GM21825 (cell line): ENCODE measurements around the gene PAOX.
"Not testable (repeated sequence)": the region's sequence is repeated elsewhere in the genome, so short reads cannot be mapped to it uniquely, and the experiment has no call there.

Source experiments
- ATAC-seq: cut with Tn5 transposase; IDR thresholded peaks from one replicate; pipeline ENCODE4 v1.9.1; 2021; ENCODE audit warnings: mild to moderate bottlenecking, moderate library complexity; ENCODE audit not compliant: unreplicated experiment

The PAOX gene

GRCh38 chr10:133383551-133383950, 4.5 kb downstream of the PAOX start:
- ATAC-seq = no peak

GRCh38 chr10:133384071-133384470, 5.0 kb downstream of the PAOX start:
- no peak for ATAC-seq

GRCh38 chr10:133385214-133385613, 6.2 kb downstream of the PAOX start:
- no peak for ATAC-seq

DNA sequence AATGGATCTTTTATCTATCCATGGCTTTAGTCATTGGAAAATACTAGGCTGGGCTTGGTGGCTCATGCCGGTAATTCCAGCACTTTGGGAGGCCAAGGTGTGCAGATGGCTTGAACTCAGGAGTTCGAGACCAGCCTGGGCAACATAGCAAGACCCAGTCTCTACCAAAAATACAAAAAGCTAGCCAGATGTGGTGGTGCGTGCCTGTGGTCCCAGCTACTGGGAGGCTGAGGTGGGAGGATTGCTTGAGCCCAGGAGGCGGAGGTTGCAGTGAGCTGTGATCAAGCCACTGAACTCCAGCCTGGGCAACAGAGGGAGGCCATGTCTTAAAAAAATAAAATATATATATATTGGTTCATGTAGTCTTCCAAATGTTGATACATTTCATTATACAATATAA, 7.9 kb downstream of the PAOX start:
- ATAC-seq = not testable (repeated sequence)

DNA sequence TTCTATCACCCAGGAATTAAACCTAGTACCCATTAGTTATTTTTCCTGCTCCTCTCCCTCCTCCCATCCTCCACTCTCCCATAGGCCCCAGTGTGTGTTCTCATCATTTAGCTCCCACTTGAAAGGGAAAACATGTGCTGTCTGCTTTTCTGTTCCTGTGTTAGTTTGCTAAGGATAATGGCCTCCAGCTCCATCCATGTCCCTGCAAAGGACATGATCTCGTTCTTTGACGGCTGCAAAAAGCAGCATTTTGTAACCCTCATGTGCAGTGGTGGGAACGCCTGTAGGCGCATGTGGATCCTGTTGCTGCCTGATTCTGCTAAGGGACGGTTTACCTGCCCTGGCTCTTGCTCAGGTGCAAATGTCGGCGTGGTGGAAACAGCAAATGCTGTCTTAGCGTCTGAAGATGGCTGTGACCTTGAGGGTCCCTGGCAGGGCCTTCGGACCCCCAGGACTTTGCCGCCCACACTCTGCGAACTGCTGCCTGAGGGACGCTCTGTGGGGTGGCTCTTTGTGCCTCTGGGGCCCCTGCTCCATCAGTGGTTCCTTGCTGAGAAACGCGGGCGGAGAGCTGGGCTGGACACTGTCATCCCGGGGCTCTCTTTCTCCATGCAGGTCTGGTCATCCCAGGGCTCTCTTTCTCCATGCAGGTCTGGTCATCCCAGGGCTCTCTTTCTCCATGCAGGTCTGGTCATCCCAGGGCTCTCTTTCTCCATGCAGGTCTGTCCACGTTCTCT, 9.3 kb downstream of the PAOX start:
- no peak for ATAC-seq

DNA sequence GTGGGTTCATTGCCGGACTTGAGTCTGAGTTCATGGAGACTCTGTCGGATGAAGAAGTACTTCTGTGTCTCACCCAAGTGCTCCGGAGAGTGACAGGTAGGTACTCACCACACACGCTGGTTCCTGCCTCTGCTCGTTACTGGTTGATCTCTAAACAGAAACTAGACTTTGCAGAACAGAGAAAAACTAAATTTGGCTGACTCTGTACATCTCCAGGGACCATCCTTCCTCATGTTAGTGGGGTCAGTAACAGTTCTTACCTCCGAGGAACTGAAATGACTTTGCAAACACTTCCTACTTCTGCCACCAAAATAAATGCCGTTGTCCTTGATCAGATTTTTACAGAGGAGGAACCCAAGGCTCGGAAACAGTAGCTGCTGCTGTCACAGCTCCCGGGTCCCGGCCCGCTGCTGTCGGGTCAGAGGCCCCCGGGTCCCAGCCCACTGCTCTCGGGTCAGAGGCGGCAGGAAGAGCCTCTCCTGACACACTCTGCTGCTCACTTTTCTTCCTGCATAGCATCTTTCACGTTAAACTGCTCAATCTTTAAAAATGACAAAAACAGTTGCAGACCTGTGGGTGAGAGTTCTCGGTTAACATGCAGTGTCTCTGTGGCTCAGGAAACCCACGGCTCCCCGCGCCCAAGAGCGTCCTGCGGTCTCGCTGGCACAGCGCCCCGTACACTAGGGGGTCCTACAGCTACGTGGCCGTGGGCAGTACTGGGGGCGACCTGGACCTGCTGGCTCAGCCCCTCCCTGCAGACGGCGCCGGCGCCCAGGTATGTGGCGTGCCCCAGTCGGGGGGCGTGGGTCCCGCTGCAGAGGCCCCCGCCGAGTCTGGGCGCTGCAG, 10.1 kb downstream of the PAOX start:
- peak; percentile 75 for ATAC-seq

GRCh38 chr10:133390597-133391248, 11.7 kb downstream of the PAOX start:
- no peak for ATAC-seq

GRCh38 chr10:133391249-133391635, 12.2 kb downstream of the PAOX start:
- no peak for ATAC-seq

GRCh38 chr10:133391761-133392518, 12.9 kb downstream of the PAOX start:
- no peak for ATAC-seq

- no peak for ATAC-seq
Observed at GRCh38 chr10:133393401-133394063, 14.5 kb downstream of the PAOX start.

DNA sequence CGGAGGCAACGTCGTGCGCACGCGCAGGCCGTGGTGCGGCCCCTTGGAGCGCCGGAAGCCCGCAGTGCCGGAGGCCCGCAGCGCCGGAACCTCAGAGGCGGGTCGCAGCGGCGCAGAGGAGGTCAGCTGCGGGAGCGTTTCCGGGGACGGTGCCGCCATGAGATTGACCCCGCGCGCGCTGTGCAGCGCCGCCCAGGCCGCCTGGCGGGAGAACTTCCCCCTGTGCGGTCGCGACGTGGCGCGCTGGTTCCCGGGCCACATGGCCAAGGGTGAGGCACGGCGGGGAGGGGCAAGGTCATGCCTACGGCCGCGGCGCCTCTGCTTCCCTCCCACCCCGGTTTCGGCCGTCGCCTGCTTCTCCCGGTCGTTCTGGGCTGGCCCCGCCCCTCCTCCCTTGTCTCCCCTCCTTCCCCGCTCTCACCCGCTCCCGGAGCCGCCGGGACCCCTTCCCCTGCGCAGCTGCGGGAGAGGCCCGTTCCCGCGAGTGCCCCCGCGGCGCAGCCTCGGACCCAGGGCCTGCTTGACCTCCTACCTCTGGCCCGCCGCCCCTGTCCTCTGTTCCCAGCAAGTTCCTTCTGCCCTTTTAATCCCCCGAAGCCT, 15.1 kb downstream of the PAOX start, which contains the start of gene MTG1:
Gene MTG1, plus strand, starts transcription at position 94 of the 600 bp plus-strand sequence. Its CDS starts 64 bp downstream, at position 158.
- ATAC-seq = peak; percentile 64

GRCh38 chr10:133394801-133395221, 15.7 kb downstream of the PAOX start:
- no peak for ATAC-seq

DNA sequence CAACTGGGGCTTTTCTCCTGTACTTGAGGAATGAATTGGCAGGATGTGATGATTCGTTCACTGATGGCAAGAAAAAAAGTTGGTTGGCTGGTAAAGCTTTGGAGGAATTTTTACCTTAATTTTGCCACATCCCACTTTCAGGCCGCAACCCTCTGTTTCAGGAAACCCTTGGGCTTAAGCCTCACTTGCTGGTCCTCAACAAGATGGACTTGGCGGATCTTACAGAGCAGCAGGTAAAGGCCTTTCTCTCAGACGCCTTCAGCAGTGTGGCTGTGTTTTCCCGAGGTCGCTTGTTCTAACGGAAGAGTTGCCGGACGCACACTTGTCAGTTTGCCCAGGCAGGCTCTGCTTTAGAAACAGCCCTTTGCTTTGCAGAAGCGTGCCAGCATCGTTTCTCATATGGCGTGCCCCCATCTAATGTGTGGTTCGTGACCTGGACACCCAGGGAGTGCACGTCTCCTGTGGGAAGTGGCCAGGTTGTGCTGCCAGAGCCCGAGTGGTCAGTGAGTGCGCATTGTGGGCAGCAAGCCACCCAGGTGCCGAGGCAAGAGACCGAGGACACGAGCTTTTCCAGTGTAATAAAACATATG, 17.1 kb downstream of the PAOX start:
- ATAC-seq = no peak

- no peak for ATAC-seq
Observed at GRCh38 chr10:133397938-133398337, 18.9 kb downstream of the PAOX start.

GRCh38 chr10:133399123-133399601, 20.1 kb downstream of the PAOX start:
- no peak for ATAC-seq

GRCh38 chr10:133400624-133401424, 21.8 kb downstream of the PAOX start:
- ATAC-seq = peak; percentile 65

DNA sequence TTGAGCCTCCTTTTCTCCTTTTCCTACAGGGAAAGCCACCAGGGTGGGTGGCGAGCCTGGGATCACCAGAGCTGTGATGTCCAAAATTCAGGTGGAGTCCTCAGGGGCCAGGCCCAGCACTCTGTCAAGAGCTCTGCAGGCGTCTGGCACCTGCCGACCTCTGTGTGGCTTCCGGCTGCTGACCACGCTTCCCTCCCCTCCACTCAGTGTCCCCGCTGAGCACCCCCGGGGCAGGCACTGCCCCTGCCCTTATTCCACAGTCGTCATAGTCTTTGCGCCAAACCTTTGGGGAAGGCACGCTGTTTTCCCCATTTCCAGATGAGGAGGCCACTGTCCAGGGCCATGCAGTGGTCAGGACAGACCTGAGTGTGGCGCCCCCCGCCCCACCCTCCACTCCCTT, 22.4 kb downstream of the PAOX start:
- ATAC-seq = peak; percentile 9

DNA sequence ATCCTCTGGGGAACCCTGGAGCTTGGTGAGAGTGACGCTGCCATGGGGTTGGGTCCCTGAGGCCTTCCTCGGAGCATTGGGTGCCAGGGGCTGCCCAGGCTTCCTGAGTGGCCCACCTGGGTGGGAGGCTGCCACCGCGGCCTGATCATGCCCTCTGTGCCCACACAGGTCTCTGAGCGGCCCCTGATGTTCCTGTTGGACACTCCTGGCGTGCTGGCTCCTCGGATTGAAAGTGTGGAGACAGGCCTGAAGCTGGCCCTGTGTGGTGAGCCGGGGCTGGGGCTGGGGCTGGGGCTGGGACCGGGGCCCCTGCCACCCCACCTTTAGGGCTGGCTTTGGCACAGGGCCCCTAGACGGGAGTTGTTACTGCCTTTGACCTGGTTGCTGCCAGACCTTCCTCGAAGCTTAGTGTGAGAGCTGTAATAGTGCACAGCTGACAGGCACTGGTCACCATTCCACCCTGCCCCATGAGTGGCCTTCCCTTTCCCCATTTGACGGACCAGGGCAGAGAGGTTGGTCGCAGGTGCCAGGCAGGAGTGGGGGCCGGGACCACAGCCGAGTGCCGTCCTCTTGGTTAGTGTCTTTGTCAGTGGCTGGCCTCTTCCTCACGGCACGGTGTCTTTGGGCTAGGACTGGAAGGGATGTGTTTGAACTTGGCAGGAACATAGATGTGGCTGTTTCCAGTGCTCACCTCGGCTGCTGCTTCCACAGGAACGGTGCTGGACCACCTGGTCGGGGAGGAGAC, 23.1 kb downstream of the PAOX start:
- ATAC-seq = no peak
